Mesenchymal stem cell (in vitro differentiated cells and primary cell): ENCODE results near the gene STAU1.

ENCODE experiments used
- DNase-seq: peaks from one replicate; pipeline ENCODE4 v3.0.0-alpha.2; 2013
- H2AFZ ChIP-seq: one replicate; pipeline ENCODE4 v1.6.1; 2013; ENCODE audit warnings: low read depth, mild to moderate bottlenecking, control low read depth, inconsistent platforms, low read length, moderate library complexity
- H2AK5ac ChIP-seq: 2 replicates; pipeline ENCODE4 v1.6.1; 2013; ENCODE audit warnings: low read length, moderate library complexity, mild to moderate bottlenecking, inconsistent platforms; ENCODE audit not compliant: severe bottlenecking
- H2BK120ac ChIP-seq: one replicate; pipeline ENCODE4 v1.6.1; 2013; ENCODE audit warnings: low read depth, mild to moderate bottlenecking, inconsistent platforms, low read length, moderate library complexity
- H2BK12ac ChIP-seq, 2 experiments: one replicate each; pipeline ENCODE4 v1.6.1; 2013; ENCODE audit warnings: inconsistent platforms in 2 of 2, low read length in 2 of 2, mild to moderate bottlenecking in 2 of 2, moderate library complexity in 2 of 2, control low read depth in 1 of 2
- H2BK15ac ChIP-seq: one replicate; pipeline ENCODE4 v1.6.1; 2013; ENCODE audit warnings: mild to moderate bottlenecking, low read depth, inconsistent platforms; ENCODE audit not compliant: poor library complexity, severe bottlenecking
- H2BK5ac ChIP-seq: 2 replicates; pipeline ENCODE4 v1.6.1; 2013; ENCODE audit warnings: low read depth, mild to moderate bottlenecking, low read length, control low read depth, inconsistent platforms; ENCODE audit not compliant: poor library complexity, severe bottlenecking
- H3K14ac ChIP-seq, 2 experiments: one replicate each; pipeline ENCODE4 v1.6.1; 2013; ENCODE audit warnings: inconsistent platforms in 2 of 2, low read length in 2 of 2, control low read depth in 1 of 2, mild to moderate bottlenecking in 1 of 2, moderate library complexity in 1 of 2
- H3K18ac ChIP-seq, 2 experiments: one replicate each; pipeline ENCODE4 v1.6.1; 2013; ENCODE audit warnings: inconsistent platforms in 2 of 2, low read length in 2 of 2, control low read depth in 1 of 2, low read depth in 1 of 2, mild to moderate bottlenecking in 1 of 2
- H3K23ac ChIP-seq, 2 experiments: one replicate each; pipeline ENCODE4 v1.6.1; 2013; ENCODE audit warnings: inconsistent platforms in 2 of 2, low read length in 2 of 2, mild to moderate bottlenecking in 2 of 2, moderate library complexity in 2 of 2, control low read depth in 1 of 2
- H3K27ac ChIP-seq: 2 replicates; pipeline ENCODE4 v1.5.1; 2013; ENCODE audit warnings: mild to moderate bottlenecking, moderate library complexity, low read length, control low read depth, inconsistent platforms; ENCODE audit not compliant: poor library complexity, severe bottlenecking
- H3K27me3 ChIP-seq, 2 experiments: 2 replicates each; pipeline versions ENCODE4 v1.6.1 to v1.7.0; 2013; ENCODE audit warnings: low read length in 2 of 2, mild to moderate bottlenecking in 2 of 2, moderate library complexity in 2 of 2, control low read depth in 1 of 2, inconsistent platforms in 1 of 2; ENCODE audit not compliant: control insufficient read depth in 1 of 2, insufficient read depth in 1 of 2
- H3K36me3 ChIP-seq, 2 experiments: 2 replicates each; pipeline versions ENCODE4 v1.6.1 to v1.7.0; 2013; ENCODE audit warnings: low read length in 2 of 2, control low read depth in 1 of 2, inconsistent platforms in 1 of 2, low read depth in 1 of 2, mild to moderate bottlenecking in 1 of 2; ENCODE audit not compliant: insufficient read depth in 2 of 2, control insufficient read depth in 1 of 2
- H3K4ac ChIP-seq, 2 experiments: one replicate each; pipeline ENCODE4 v1.6.1; 2013; ENCODE audit warnings: inconsistent platforms in 2 of 2, low read length in 2 of 2, mild to moderate bottlenecking in 2 of 2, moderate library complexity in 2 of 2, control low read depth in 1 of 2, low read depth in 1 of 2
- H3K4me1 ChIP-seq: 2 replicates; pipeline ENCODE4 v1.6.1; 2013; ENCODE audit warnings: low read depth, low read length, control low read depth; ENCODE audit not compliant: control insufficient read depth, insufficient read depth
- H3K4me2 ChIP-seq: 2 replicates; pipeline ENCODE4 v1.6.1; 2013; ENCODE audit warnings: low read length, mild to moderate bottlenecking, inconsistent platforms; ENCODE audit not compliant: poor library complexity, severe bottlenecking
- H3K4me3 ChIP-seq, 2 experiments: 2 replicates each; pipeline versions ENCODE4 v1.5.1 to v1.7.0; 2013; ENCODE audit warnings: low read length in 2 of 2, mild to moderate bottlenecking in 2 of 2, control low read depth in 1 of 2, low read depth in 1 of 2; ENCODE audit not compliant: insufficient read depth in 1 of 2
- H3K79me1 ChIP-seq: replicated peaks from 2 replicates; pipeline ENCODE4 v1.6.1; 2013; ENCODE audit warnings: mild to moderate bottlenecking, control low read depth, low read length, inconsistent platforms; ENCODE audit not compliant: poor library complexity, severe bottlenecking
- H3K9ac ChIP-seq: 2 replicates; pipeline ENCODE4 v1.7.0; 2013; ENCODE audit warnings: mild to moderate bottlenecking, low read length, moderate library complexity
- H3K9me3 ChIP-seq: 2 replicates; pipeline ENCODE4 v1.7.0; 2013; ENCODE audit warnings: mild to moderate bottlenecking, low read length; ENCODE audit not compliant: control insufficient read depth
- H4K8ac ChIP-seq: one replicate; pipeline ENCODE4 v1.6.1; 2013; ENCODE audit warnings: inconsistent platforms, mild to moderate bottlenecking, low read length, moderate library complexity
- H4K91ac ChIP-seq: one replicate; pipeline ENCODE4 v1.6.1; 2013; ENCODE audit warnings: mild to moderate bottlenecking, low read length, inconsistent platforms
- WGBS: methylation state at CpG from one replicate; pipeline ENCODE4 v1.1.7; 2013; ENCODE audit warnings: mixed read lengths; 5-methylcytosine and 5-hydroxymethylcytosine counted together

STAU1 gene

GRCh38 chr20:49151436-49151835, 36.7 kb downstream of the STAU1 start:
- H3K4ac ChIP-seq: no peak overlapping the region
- no peak overlapping the region for H3K18ac ChIP-seq
- no peak overlapping the region for H3K9ac ChIP-seq
- WGBS: over 99% methylated on average over 6 of the region's 6 CpGs
- H3K4me3 ChIP-seq: no peak overlapping the region
- H2BK120ac ChIP-seq: no peak overlapping the region
- H2AFZ ChIP-seq: no peak overlapping the region
- peaks cover 5% of the 10 kb centered on the region for H3K4me1 ChIP-seq
- no peak for DNase-seq
- H3K27ac ChIP-seq: no peak overlapping the region
- no peak overlapping the region for H4K91ac ChIP-seq
- H3K79me1 ChIP-seq: peaks cover 32% of the 10 kb centered on the region
- H2AK5ac ChIP-seq: no peak overlapping the region
- H4K8ac ChIP-seq: no peak overlapping the region
- H3K23ac ChIP-seq: no peak overlapping the region
- no peak overlapping the region for H2BK5ac ChIP-seq
- no peaks in the 10 kb centered on the region for H3K9me3 ChIP-seq
- no peak overlapping the region for H2BK12ac ChIP-seq
- H3K36me3 ChIP-seq: peaks cover 20 to 69% of the 10 kb centered on the region in 2 experiments
- H3K27me3 ChIP-seq: no peaks in the 10 kb centered on the region
- H3K4me2 ChIP-seq: no peak overlapping the region
- H2BK15ac ChIP-seq: no peak overlapping the region
- H3K14ac ChIP-seq: no peak overlapping the region

- Histone ChIP-seq H4K8ac (peak overlapping the region; percentile 49), H2BK12ac (no peak overlapping the region), H2BK15ac (no peak overlapping the region), H3K27me3 (no peaks in the 10 kb centered on the region), H2BK120ac (no peak overlapping the region), H3K9me3 (no peaks in the 10 kb centered on the region), H2AFZ (no peak overlapping the region), H3K4me2 (no peak overlapping the region), H3K27ac (no peak overlapping the region), H2BK5ac (peak overlapping the region; percentile 51), H3K4me1 (peaks cover 5% of the 10 kb centered on the region), H3K79me1 (peaks cover 37% of the 10 kb centered on the region), H3K36me3 (peaks cover 20 to 67% of the 10 kb centered on the region in 2 experiments), H3K4ac (no peak overlapping the region), H3K18ac (no peak overlapping the region), H4K91ac (no peak overlapping the region), H3K9ac (no peak overlapping the region), H3K14ac (no peak overlapping the region), H3K4me3 (no peak overlapping the region), H3K23ac (no peak overlapping the region), H2AK5ac (no peak overlapping the region)
- 98% methylated on average over 4 of the region's 6 CpGs for WGBS
- no peak for DNase-seq
Observed at GRCh38 chr20:49149281-49150045, 38.7 kb downstream of the STAU1 start.

- no peak overlapping the region for H2BK120ac ChIP-seq
- H3K9me3 ChIP-seq: no peaks in the 10 kb centered on the region
- H2AK5ac ChIP-seq: no peak overlapping the region
- no peak overlapping the region for H3K4me3 ChIP-seq
- H2AFZ ChIP-seq: no peak overlapping the region
- no peak overlapping the region for H3K14ac ChIP-seq
- no peak overlapping the region for H3K23ac ChIP-seq
- DNase-seq: no peak
- H2BK5ac ChIP-seq: no peak overlapping the region
- H3K4me2 ChIP-seq: no peak overlapping the region
- H3K27ac ChIP-seq: no peak overlapping the region
- H3K4me1 ChIP-seq: peaks cover 5% of the 10 kb centered on the region
- no peak overlapping the region for H3K18ac ChIP-seq
- WGBS: 91% methylated on average over 5 of the region's 5 CpGs
- H2BK15ac ChIP-seq: no peak overlapping the region
- H3K27me3 ChIP-seq: no peaks in the 10 kb centered on the region
- peaks cover 20 to 73% of the 10 kb centered on the region in 2 experiments for H3K36me3 ChIP-seq
- H3K9ac ChIP-seq: no peak overlapping the region
- H3K4ac ChIP-seq: no peak overlapping the region
- H4K8ac ChIP-seq: no peak overlapping the region
- no peak overlapping the region for H2BK12ac ChIP-seq
- H3K79me1 ChIP-seq: peaks cover 39% of the 10 kb centered on the region
- H4K91ac ChIP-seq: no peak overlapping the region
Observed at GRCh38 chr20:49148601-49149000, 39.5 kb downstream of the STAU1 start.

- no peak for DNase-seq
Observed at GRCh38 chr20:49147296-49147695, 40.8 kb downstream of the STAU1 start.

More at GRCh38 chr20:49147296-49147695, 40.8 kb downstream of the STAU1 start:
- WGBS: 97% methylated on average over 8 of the region's 8 CpGs
- H3K79me1 ChIP-seq: peaks cover 50% of the 10 kb centered on the region
- no peak overlapping the region for H3K9ac ChIP-seq
- H3K23ac ChIP-seq: no peak overlapping the region
- H3K4ac ChIP-seq: no peak overlapping the region
- H2AFZ ChIP-seq: no peak overlapping the region
- peaks cover 5% of the 10 kb centered on the region for H3K4me1 ChIP-seq
- H2BK120ac ChIP-seq: no peak overlapping the region
- H2BK12ac ChIP-seq: no peak overlapping the region
- peaks cover 24 to 81% of the 10 kb centered on the region in 2 experiments for H3K36me3 ChIP-seq
- no peaks in the 10 kb centered on the region for H3K27me3 ChIP-seq
- no peak overlapping the region for H3K18ac ChIP-seq
- no peak overlapping the region for H3K14ac ChIP-seq
- no peak overlapping the region for H3K27ac ChIP-seq
- H4K91ac ChIP-seq: no peak overlapping the region
- no peak overlapping the region for H2BK5ac ChIP-seq
- H2BK15ac ChIP-seq: no peak overlapping the region
- H3K4me3 ChIP-seq: no peak overlapping the region
- H4K8ac ChIP-seq: peak overlapping the region; percentile 71
- H3K9me3 ChIP-seq: no peaks in the 10 kb centered on the region
- H2AK5ac ChIP-seq: no peak overlapping the region
- H3K4me2 ChIP-seq: no peak overlapping the region
